Measurements from ENCODE around the gene TMEM185B. TPM values are rescaled to one million over a fixed set of nuclear protein-coding genes. Genes with fewer than 3 reads are reported as not detected.

Gene TMEM185B
- total and polyA plus RNA-seq, 2 donors (not counting 3 experiments of a cell fraction or from before 2014, with no cell fraction given), result 29.9 to 31.8 TPM

GRCh38 chr2:120252225-120253020, 29.2 kb upstream of the TMEM185B start, which contains the start of gene RALB:
RALB (plus strand) TSS chr2:120252852; CDS start chr2:120278665, 25,813 bp downstream.
- Histone ChIP-seq H3K27ac (ENCODE audit: insufficient read depth, low read depth, low read length) (peak within 1 kb of the TSS; percentile 58), H3K4me2 (ENCODE audit: insufficient read depth, low read length) (peak within 1 kb of the TSS; percentile 67), H3K27me3 (ENCODE audit: control insufficient read depth in 2 of 2, insufficient read depth in 2 of 2, low read length in 2 of 2) (no peaks in the 10 kb centered on the region), H3K36me3 (ENCODE audit: control insufficient read depth in 2 of 2, extremely low read depth in 1 of 2, insufficient read depth in 2 of 2, low read length in 2 of 2) (no peaks in the 10 kb centered on the region), H3K4me3 (replicated peaks in 1 of 3; ENCODE audit: insufficient read depth in 1 of 3, low read depth in 1 of 3, low read length in 3 of 3) (peak within 1 kb of the TSS; percentile 47 to 83 (median 67)), H3K9me3 (replicated peaks; ENCODE audit: control insufficient read depth, insufficient read depth, low read length) (no peaks in the 10 kb centered on the region), H3K79me2 (ENCODE audit: control insufficient read depth, insufficient read depth, low read length) (peaks cover 42% of the 10 kb centered on the region), H4K20me1 (replicated peaks; ENCODE audit: control insufficient read depth, extremely low read depth, insufficient read depth, low read length) (no peaks in the 10 kb centered on the region), H3K4me1 (ENCODE audit: control insufficient read depth, extremely low read depth, insufficient read depth, low read length) (peaks cover 49% of the 10 kb centered on the region), H2AFZ (ENCODE audit: low read depth, low read length) (peak within 1 kb of the TSS; percentile 72), H3K9me1 (replicated peaks; ENCODE audit: control insufficient read depth, extremely low read depth, insufficient read depth, low read length) (no peaks in the 10 kb centered on the region), H3K9ac (replicated peaks; ENCODE audit: extremely low read depth, insufficient read depth, low read length) (peak within 1 kb of the TSS; percentile 67)
- dilution Hi-C loops (cut with MboI; ENCODE audit: extremely low pct_ligation_motif_present, low sequenced_read_pairs) (no loop called here), intact Hi-C loops (cut with micrococcal nuclease) (loop anchor here (1.0 to 10.0 kb wide), 5 partner anchors 13 to 302 kb away; partner anchors contain the start of gene TMEM185B)
- TF ChIP-seq EZH2 (IDR thresholded peaks at IDR 0.05; ENCODE audit: borderline replicate concordance, low read depth, low read length, severe bottlenecking), result no peak
- no peak for TF ChIP-seq JUN (IDR thresholded peaks at IDR 0.05; ENCODE audit: borderline replicate concordance, insufficient read depth, insufficient read length, low read depth)
- peak; percentile 89 for TF ChIP-seq POLR2AphosphoS5 (IDR thresholded peaks at IDR 0.05; ENCODE audit: insufficient read depth, low read depth, low read length)
- peak; percentile 70 for TF ChIP-seq POLR2A (IDR thresholded peaks at IDR 0.05; ENCODE audit: low read depth, low read length)
- TF ChIP-seq, protein P1, sequence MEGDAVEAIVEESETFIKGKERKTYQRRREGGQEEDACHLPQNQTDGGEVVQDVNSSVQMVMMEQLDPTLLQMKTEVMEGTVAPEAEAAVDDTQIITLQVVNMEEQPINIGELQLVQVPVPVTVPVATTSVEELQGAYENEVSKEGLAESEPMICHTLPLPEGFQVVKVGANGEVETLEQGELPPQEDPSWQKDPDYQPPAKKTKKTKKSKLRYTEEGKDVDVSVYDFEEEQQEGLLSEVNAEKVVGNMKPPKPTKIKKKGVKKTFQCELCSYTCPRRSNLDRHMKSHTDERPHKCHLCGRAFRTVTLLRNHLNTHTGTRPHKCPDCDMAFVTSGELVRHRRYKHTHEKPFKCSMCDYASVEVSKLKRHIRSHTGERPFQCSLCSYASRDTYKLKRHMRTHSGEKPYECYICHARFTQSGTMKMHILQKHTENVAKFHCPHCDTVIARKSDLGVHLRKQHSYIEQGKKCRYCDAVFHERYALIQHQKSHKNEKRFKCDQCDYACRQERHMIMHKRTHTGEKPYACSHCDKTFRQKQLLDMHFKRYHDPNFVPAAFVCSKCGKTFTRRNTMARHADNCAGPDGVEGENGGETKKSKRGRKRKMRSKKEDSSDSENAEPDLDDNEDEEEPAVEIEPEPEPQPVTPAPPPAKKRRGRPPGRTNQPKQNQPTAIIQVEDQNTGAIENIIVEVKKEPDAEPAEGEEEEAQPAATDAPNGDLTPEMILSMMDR (IDR thresholded peaks at IDR 0.05; ENCODE audit: extremely low read depth in 1 of 2, insufficient read depth in 1 of 2, low read depth in 1 of 2, low read length in 2 of 2), result no peak
- POLR2A ChIA-PET, result interaction anchor here (0.5 to 1.7 kb wide), 3 partner anchors 12 to 54 kb away, joined by 4 to 29 read pairs (median 8); partner anchors contain the start of gene TMEM185B
- CTCF ChIA-PET, result interaction anchor here (0.8 to 4.0 kb wide), 12 partner anchors 12 to 499 kb away, joined by 3 to 42 read pairs (median 4); partner anchors contain the start of gene TMEM185B
- DNase-seq (ENCODE audit: low read depth, low spot score) (peak; percentile 100), FAIRE-seq (peak; percentile 90)
- BruUV-seq (replicated peaks), result no TSS peak
